Liver (tissue), 3 donors: ENCODE measurements around the gene MOB4.

Source experiments
- CTCF ChIP-seq: fragments of 150-350 bp; IDR thresholded peaks from 2 replicates; pipeline ENCODE4 v1.5.1; 2017; ENCODE audit warnings: improper control_type of control experiment, low read depth, low read length; ENCODE audit not compliant: missing input control
- FOXA1 ChIP-seq: IDR thresholded peaks from 2 replicates; pipeline ENCODE4 v1.6.1; 2016; ENCODE audit warnings: antibody characterized with exemption
- GABPA ChIP-seq, 2 donors: IDR thresholded peaks in 1 of 2; conservative IDR thresholded peaks in 1 of 2; 2 replicates each; pipeline ENCODE4 v1.6.1; 2016; ENCODE audit warnings: antibody characterized with exemption in 2 of 2, mild to moderate bottlenecking in 1 of 2, moderate library complexity in 1 of 2
- JUND ChIP-seq, 2 donors: IDR thresholded peaks; 2 replicates each; pipeline ENCODE4 v1.6.1; 2016; ENCODE audit warnings: antibody characterized with exemption in 2 of 2
- NR2F2 ChIP-seq: IDR thresholded peaks from 2 replicates; pipeline ENCODE4 v1.6.1; 2016; ENCODE audit warnings: antibody characterized with exemption
- REST ChIP-seq: IDR thresholded peaks from 2 replicates; pipeline ENCODE4 v1.6.1; 2016; ENCODE audit warnings: antibody characterized with exemption, mild to moderate bottlenecking
- RXRA ChIP-seq, 2 donors: IDR thresholded peaks; 2 replicates each; pipeline ENCODE4 v1.6.1; 2017 to 2018; ENCODE audit warnings: antibody characterized with exemption in 2 of 2, mild to moderate bottlenecking in 1 of 2
- TAF1 ChIP-seq: conservative IDR thresholded peaks from 2 replicates; pipeline ENCODE4 v1.6.1; 2016; ENCODE audit warnings: antibody characterized with exemption, mild to moderate bottlenecking
- ZBTB33 ChIP-seq: IDR thresholded peaks from 2 replicates; pipeline ENCODE4 v1.6.1; 2016; ENCODE audit warnings: antibody characterized with exemption
- donor health status: healthy.
- donor health status: healthy.

GRCh38 chr2:197517150-197517549 is 1.3 kb downstream of the MOB4 start:
- TF ChIP-seq CTCF (no peak), ZBTB33 (no peak), GABPA (IDR thresholded peaks at IDR 0.05 in 1 of 2, conservative IDR thresholded peaks at IDR 0.05 in 1 of 2) (no peak), REST (no peak), NR2F2 (no peak), FOXA1 (no peak), TAF1 (no peak), RXRA (IDR thresholded peaks at IDR 0.05) (no peak), JUND (IDR thresholded peaks at IDR 0.05) (no peak)
